Skeletal muscle cell (primary cell): ENCODE data around the gene VEZT.
"Not testable (repeated sequence)": the region's sequence is repeated elsewhere in the genome, so short reads cannot be mapped to it uniquely, and the experiment has no call there.

ENCODE experiments used
- DNase-seq: peaks from one replicate; pipeline ENCODE4 v3.0.0-alpha.2; 2010; ENCODE audit warnings: low read depth
- H3K4me3 ChIP-seq: 2 replicates; pipeline ENCODE4 v1.5.1; 2011; ENCODE audit warnings: low read depth, mild to moderate bottlenecking, control low read depth, low read length, moderate library complexity

VEZT gene

DNA sequence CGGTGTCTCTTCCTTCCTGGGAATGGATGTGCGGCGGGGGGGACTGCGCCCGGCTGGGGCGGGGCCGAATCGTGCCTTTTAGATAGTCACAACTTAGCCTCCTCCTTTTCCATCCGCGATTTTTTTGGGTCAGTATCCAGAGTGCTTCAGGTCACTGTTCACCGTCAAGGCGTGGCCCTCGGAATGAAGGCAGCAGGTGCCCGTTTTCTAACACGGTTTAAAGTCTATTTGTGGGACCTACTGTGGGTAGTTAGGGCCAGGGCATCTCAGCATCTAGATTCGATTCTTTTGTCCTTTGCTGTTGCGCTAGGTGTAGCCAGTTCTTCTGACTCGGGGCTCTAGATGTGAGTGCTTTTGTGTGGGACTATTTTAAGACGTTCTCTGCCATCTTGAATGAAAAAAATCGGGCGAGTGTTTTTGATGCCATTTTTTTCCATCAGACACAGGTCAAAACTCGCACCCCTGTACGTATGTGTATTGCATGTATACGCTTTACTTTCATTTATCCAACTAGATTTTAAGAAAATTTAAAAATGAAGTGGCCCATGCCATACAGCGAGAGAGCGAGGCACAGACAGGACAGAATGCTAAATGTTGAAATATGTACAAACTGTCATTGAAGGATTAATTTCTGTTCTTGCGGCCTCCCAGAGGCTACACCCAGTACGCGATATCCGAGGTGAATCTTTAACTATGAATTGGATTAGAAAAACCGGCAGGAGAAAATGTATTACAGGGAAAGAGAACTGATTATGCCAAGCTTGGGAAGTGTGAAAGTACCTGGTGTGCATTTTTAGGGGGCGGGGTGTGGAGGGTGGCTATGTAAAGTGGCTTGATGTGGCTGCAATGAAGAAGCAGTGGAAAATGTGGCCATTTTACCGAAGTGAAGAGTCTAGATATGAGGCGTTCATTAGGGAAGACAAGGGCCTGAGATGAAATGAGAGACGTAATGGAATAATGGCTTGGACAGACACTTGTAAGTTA, 835 bp downstream of the VEZT start:
- H3K4me3 ChIP-seq: peak overlapping the region; percentile 85
- no peak for DNase-seq

GRCh38 chr12:95220190-95220589, 2.6 kb downstream of the VEZT start:
- no peak overlapping the region for H3K4me3 ChIP-seq
- no peak for DNase-seq

DNA sequence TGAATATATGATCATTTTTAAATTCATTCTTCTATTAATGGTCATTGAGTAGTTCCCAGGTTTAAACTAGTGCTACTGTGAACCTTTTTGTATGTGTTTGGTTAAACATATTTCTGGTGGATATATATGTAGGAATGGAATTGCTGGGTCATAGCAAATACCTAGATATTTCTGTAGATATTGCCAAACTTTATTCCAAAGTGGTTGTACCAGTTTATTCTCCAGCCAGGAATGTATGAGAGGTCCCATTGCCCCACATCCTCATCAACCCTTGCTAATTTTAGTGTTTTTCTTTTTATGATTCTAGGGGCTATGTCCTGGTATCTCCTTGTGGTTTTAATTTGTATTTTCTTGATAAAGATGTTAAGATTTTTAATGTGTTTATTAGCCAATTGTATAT, 3.1 kb downstream of the VEZT start:
- H3K4me3 ChIP-seq: no peak overlapping the region
- DNase-seq: no peak

DNA sequence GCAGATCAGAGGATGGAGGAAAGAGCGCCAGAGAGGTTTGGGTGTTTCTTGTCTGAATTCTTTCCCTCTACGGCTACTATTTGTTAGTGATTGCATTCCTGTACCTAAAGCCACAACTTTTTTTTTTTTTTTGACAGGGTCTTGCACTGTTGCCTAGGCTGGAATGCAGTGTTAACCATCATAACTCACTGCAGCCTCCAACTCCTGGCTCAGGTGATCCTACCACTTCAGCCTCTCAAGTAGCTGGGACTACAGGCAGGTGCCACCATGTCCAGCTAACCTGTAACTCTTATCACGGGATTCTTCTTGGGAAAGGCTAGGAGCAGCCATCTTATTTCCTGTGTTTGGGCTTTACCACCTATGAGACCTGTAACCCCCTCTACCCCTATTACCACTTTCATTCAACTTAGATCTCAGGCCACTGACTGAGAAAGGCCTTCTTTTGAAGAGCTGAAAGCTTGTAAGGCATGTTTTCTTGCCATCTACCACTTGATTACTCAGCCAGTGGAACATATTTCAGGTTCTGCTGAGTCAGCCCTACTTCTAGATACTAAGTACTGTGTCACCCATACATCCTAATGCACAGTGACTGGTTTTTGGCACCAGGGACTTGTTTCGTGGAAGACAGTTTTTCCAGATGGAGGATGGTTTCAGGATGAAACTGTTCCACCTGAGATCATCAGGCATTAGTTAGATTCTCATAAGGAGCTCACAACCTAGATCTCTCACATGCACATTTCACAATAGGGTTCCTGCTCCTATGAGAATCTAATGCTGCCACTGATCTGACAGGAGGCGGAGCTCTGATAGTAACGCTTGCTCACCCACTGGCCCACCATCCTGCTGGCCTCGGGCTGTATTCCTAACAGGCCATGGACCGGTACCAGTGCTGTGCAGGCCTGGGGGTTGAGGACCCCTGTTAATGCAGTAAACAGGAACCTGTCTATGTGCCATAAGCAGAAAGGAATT, 6.9 kb downstream of the VEZT start:
- no peak overlapping the region for H3K4me3 ChIP-seq

DNA sequence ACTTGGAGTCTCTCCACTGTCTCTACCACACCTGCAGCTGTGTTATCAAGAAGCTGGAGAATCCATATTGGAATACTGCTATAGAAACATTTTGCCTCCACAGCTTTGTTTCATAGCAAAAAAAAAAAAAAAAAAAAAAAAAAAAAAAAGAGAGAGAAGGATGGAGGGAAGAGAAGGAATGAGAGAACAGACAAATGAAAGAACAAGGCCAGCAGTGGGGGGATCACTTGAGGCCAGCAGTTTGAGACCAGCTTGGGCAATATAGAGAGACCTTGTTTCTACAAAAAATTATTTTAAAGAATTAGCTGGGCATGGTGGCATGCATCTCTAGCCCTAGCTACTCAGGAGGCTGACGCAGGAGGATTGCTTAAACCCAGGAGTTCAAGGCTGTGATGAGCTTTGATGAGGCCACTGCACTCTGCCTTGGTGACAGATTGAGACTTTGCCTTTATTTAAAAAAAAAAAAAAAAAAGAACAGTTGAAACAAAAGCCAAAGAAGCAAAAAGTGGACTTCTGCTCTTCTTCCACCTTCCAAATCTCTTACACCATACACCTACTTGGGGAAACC, 8.1 kb downstream of the VEZT start:
- no peak for DNase-seq
- H3K4me3 ChIP-seq: no peak overlapping the region

More for the DNA sequence above, 6.9 kb downstream of the VEZT start:
- no peak for DNase-seq

DNA sequence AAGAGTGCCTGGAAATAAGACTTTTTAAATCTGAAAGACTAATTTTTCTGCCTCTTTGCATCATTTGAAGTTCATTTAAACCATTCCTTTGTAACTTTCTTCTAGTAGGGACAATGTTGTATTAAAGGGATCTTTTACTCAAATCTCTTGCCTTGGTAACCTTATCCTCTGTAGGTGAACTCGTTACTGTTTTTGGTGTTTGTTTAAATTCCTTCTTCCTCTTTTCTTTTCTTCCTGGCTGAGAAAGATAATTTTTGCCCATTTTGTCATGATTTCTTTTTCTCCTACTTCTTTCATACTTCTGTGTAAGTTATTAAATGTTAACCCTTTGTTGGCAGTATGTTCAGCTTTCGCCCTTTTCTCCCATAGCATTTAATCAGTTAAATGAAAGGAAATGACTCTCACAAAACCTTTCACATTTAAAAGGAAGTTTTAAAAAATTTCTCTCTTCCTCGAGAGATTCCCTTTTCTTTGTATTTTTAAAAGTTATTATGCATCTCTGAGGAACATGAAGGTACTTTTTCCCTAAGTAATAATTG, 10.3 kb downstream of the VEZT start:
- H3K4me3 ChIP-seq: no peak overlapping the region
- no peak for DNase-seq

DNA sequence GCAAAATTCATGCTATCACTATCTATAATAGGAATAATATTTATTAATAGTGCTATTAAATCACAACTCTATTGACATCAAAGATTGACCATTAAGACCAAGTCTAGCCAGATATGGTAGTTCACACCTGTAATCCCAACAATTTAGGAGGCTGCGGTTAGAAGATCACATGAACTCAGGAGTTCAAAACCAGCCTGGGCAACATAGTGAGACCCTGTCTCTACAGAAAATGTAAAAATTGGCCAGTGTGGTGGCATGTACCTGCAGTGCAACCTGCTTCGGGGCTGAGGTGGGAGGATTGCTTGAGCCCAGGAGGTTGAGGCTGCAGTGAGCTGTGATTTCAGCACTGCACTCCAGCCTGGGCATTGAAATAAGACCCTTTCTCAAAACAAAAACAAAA, 11.0 kb downstream of the VEZT start:
- no peak overlapping the region for H3K4me3 ChIP-seq
- DNase-seq: no peak

DNA sequence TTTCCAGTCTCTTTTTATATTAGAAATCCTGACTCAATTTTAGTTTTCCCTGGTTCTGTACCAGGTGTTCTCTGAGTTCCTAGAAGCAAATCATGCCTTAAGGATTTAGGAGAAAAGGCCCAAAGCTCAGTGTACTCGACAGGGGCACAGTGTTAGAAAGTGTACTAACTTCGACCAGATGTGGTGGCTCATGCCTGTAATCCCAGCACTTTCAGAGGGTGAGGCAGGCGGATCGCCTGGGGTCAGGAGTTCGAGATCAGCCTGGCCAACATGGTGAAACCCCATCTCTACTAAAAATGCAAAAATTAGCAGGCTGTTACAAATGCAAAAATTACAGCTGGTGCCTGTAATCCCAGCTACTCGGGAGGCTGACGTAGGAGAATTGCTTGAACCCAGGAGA, 12.0 kb downstream of the VEZT start:
- DNase-seq: no peak
- H3K4me3 ChIP-seq: no peak overlapping the region

- H3K4me3 ChIP-seq: no peak overlapping the region
- DNase-seq: no peak
Measured at GRCh38 chr12:95230313-95230712, 12.7 kb downstream of the VEZT start.

GRCh38 chr12:95231190-95231589, 13.6 kb downstream of the VEZT start:
- H3K4me3 ChIP-seq: no peak overlapping the region
- DNase-seq: no peak

DNA sequence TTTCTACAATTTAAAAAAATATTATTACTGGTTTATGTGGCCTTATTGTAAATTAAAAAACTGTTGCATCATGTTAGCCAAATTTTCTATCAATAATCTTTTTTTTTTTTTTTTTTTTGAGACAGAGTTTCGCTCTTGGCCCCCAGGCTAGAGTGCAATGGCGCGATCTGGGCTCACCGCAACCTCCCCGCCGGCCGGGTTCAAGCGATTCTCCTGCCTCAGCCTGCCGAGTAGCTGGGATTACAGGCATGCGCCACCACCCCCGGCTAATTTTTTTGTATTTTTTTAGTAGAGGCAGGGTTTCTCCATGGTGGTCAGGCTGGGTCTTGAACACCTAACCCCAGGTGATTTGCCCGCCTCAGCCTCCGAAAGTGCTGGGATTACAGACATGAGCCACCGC, 16.6 kb downstream of the VEZT start:
- DNase-seq, H3K4me3 ChIP-seq: not testable (repeated sequence)

- not testable (repeated sequence) for H3K4me3 ChIP-seq, DNase-seq
Measured at GRCh38 chr12:95235621-95236020, 18.0 kb downstream of the VEZT start.

DNA sequence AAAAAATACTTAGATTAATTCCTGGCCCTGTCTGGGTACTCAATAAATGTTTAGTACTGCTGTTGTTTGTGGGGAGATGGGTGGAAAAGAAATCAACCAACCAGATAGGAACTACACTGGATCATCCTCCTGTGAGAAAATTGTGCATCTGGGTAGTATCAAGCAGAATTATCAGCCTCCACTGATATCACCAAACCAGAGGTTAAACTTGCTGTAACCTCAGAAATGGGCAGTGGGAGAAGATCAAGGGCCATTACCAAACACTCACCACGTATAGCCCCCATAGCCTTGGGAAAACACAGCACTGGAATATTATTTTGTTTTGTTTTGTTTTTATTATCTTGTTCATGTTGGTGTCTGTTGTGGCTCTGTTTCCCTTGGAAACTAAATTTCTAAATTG, 19.7 kb downstream of the VEZT start:
- no peak for DNase-seq
- H3K4me3 ChIP-seq: no peak overlapping the region

GRCh38 chr12:95238150-95238549, 20.5 kb downstream of the VEZT start:
- no peak for DNase-seq
- no peak overlapping the region for H3K4me3 ChIP-seq

- no peak for DNase-seq
- no peak overlapping the region for H3K4me3 ChIP-seq
Measured at GRCh38 chr12:95239216-95239615, 21.6 kb downstream of the VEZT start.

DNA sequence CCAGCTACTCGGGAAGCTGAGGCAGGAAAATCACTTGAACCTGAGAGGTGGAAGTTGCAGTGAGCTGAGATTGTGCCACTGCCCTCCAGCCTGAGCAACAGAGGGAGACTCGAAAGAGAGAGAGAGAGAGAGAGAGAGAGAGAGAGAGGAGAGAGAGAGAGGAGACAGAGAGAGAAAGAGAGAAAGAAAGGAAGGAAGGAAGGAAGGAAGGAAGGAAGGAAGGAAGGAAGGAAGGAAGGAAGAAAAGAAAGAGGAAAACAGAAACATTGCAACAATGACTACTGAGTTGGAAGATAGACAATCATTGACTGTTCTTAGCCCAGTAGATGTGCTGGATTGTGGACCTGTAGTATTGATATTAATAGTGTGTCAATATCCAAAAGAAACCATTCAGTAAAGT, 22.2 kb downstream of the VEZT start:
- not testable (repeated sequence) for DNase-seq, H3K4me3 ChIP-seq

DNA sequence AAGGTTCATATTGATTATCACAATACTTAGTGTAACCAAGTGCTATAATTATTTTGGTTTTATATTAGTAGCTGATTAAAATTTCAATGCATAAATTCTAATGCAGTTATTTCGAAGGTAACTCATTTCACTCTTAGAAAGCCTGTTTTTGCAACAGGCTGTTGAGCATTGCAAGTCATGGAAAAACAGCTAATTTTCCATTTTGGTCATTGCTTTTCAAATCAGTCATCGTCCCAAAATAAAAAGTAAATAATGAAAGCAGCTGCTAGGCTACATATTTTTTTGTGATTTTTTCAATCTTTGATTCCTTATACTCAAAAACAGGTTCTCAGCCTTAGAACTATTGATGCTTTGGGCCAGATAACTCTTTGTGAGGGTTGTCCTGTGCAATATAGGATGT, 22.9 kb downstream of the VEZT start:
- no peak for DNase-seq

DNA sequence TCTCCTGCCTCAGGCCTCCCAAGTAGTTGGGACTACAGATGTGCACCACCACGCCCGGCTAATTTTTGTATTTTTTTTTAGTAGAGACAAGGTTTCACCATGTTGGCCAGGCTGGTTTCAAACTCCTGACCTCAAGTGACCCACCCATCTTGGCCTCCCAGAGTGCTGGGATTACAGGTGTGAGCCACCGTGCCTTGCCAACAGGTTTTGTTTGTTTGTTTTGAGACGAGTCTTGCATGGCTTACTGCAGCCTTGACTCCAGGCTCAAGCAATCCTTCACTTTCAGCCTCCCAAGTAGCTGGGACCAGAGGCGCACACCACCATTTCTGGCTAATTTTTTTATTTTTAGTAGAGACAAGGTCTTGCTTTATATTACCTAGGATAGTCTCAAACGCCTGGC, 23.5 kb downstream of the VEZT start:
- H3K4me3 ChIP-seq, DNase-seq: not testable (repeated sequence)

More for the DNA sequence above, 22.9 kb downstream of the VEZT start:
- H3K4me3 ChIP-seq: no peak overlapping the region

- DNase-seq: no peak
- H3K4me3 ChIP-seq: no peak overlapping the region
Measured at GRCh38 chr12:95241761-95242506, 24.3 kb downstream of the VEZT start.
